Skin epidermis (tissue), 12 donors: ENCODE measurements around the gene FAM193A.
"Not testable (repeated sequence)": the region's sequence is repeated elsewhere in the genome, so short reads cannot be mapped to it uniquely, and the experiment has no call there.

Source experiments
- H3K27ac ChIP-seq, 21 experiments: fragments of 200-600 bp; sonication (generic) in 11 of 21; one replicate each; pipeline ENCODE4 v1.5.0; 2020; ENCODE audit warnings: mild to moderate bottlenecking in 3 of 21, inconsistent platforms in 2 of 21, moderate library complexity in 2 of 21
- H3K4me3 ChIP-seq, 7 experiments: fragments of 200-600 bp; sonication (generic) in 2 of 7; one replicate each; pipeline ENCODE4 v1.5.0; 2020; ENCODE audit warnings: inconsistent platforms in 2 of 7, mild to moderate bottlenecking in 2 of 7, moderate library complexity in 1 of 7

FAM193A gene

GRCh38 chr4:2700031-2700430 lies 163.6 kb downstream of the FAM193A start:
- Histone ChIP-seq H3K4me3 (no peak overlapping the region), H3K27ac (no peak overlapping the region)

- Histone ChIP-seq H3K4me3 (no peak overlapping the region), H3K27ac (no peak overlapping the region)
Measured at GRCh38 chr4:2702361-2702760, 165.9 kb downstream of the FAM193A start.

- Histone ChIP-seq H3K27ac (no peak overlapping the region), H3K4me3 (no peak overlapping the region)
Measured at GRCh38 chr4:2702770-2703169, 166.3 kb downstream of the FAM193A start.

- H3K27ac ChIP-seq, result no peak overlapping the region
Measured at GRCh38 chr4:2712261-2712842, 175.9 kb downstream of the FAM193A start.

GRCh38 chr4:2713337-2713736 lies 176.9 kb downstream of the FAM193A start:
- peak overlapping the region in 3 of 21 experiments; percentile 3 to 66 (median 39) for H3K27ac ChIP-seq
- no peak overlapping the region for H3K4me3 ChIP-seq

More at GRCh38 chr4:2712261-2712842, 175.9 kb downstream of the FAM193A start:
- H3K4me3 ChIP-seq, result no peak overlapping the region

GRCh38 chr4:2714061-2714770 lies 177.8 kb downstream of the FAM193A start:
- Histone ChIP-seq H3K27ac (peak overlapping the region in 13 of 21 experiments; percentile 3 to 66 (median 21)), H3K4me3 (no peak overlapping the region)

GRCh38 chr4:2714918-2715317 lies 178.5 kb downstream of the FAM193A start:
- Histone ChIP-seq H3K27ac (peak overlapping the region in 5 of 21 experiments; percentile 3 to 66 (median 32)), H3K4me3 (no peak overlapping the region)

- Histone ChIP-seq H3K27ac (peak overlapping the region in 1 of 21 experiments; percentile 57), H3K4me3 (no peak overlapping the region)
Measured at GRCh38 chr4:2715426-2715825, 179.0 kb downstream of the FAM193A start.

GRCh38 chr4:2716236-2716635 lies 179.8 kb downstream of the FAM193A start:
- Histone ChIP-seq H3K27ac (no peak overlapping the region), H3K4me3 (no peak overlapping the region)

GRCh38 chr4:2721586-2721985 lies 185.1 kb downstream of the FAM193A start:
- Histone ChIP-seq H3K27ac (no peak overlapping the region), H3K4me3 (no peak overlapping the region)

GRCh38 chr4:2722033-2722432 lies 185.6 kb downstream of the FAM193A start:
- H3K4me3 ChIP-seq, result no peak overlapping the region
- H3K27ac ChIP-seq, result no peak overlapping the region

GRCh38 chr4:2723751-2724150 lies 187.3 kb downstream of the FAM193A start:
- Histone ChIP-seq H3K27ac (no peak overlapping the region), H3K4me3 (no peak overlapping the region)

- no peak overlapping the region for H3K4me3 ChIP-seq
- H3K27ac ChIP-seq, result no peak overlapping the region
Measured at GRCh38 chr4:2725380-2725779, 188.9 kb downstream of the FAM193A start.

- H3K27ac ChIP-seq, H3K4me3 ChIP-seq: not testable (repeated sequence)
Measured at GRCh38 chr4:2726881-2727280, 190.4 kb downstream of the FAM193A start.

GRCh38 chr4:2728221-2728620 lies 191.8 kb downstream of the FAM193A start:
- Histone ChIP-seq H3K27ac (no peak overlapping the region), H3K4me3 (no peak overlapping the region)

GRCh38 chr4:2728806-2729532 lies 192.5 kb downstream of the FAM193A start:
- Histone ChIP-seq H3K4me3 (no peak overlapping the region), H3K27ac (no peak overlapping the region)

- H3K4me3 ChIP-seq, result no peak overlapping the region
- no peak overlapping the region for H3K27ac ChIP-seq
Measured at GRCh38 chr4:2729533-2729875, 193.1 kb downstream of the FAM193A start.

GRCh38 chr4:2731907-2732317 lies 195.5 kb downstream of the FAM193A start:
- no peak overlapping the region for H3K27ac ChIP-seq
- no peak overlapping the region for H3K4me3 ChIP-seq

GRCh38 chr4:2732526-2732925 lies 196.1 kb downstream of the FAM193A start:
- no peak overlapping the region for H3K4me3 ChIP-seq
- no peak overlapping the region for H3K27ac ChIP-seq

- Histone ChIP-seq H3K4me3 (no peak overlapping the region), H3K27ac (no peak overlapping the region)
Measured at GRCh38 chr4:2733001-2733843, 196.8 kb downstream of the FAM193A start.
